AG04450 (cell line): ENCODE measurements around the gene VPS4B. TPM values are rescaled to one million over a fixed set of nuclear protein-coding genes. Genes with fewer than 3 reads are reported as not detected.

Source experiments
- CTCF ChIA-PET: fragments of 300-600, 350-600 bp; formaldehyde crosslinking; extraction: SDS; loops from one replicate; lab custom pipeline; 2022; ENCODE audit warnings: antibody characterized with exemption, inconsistent platforms; lab: Charles Lee
- POLR2A ChIA-PET: fragments of 350-600 bp; formaldehyde crosslinking; extraction: SDS; loops from one replicate; lab custom pipeline; 2021; ENCODE audit warnings: antibody characterized with exemption, inconsistent platforms; lab: Yijun Ruan, JAX
- DNase-seq: peaks from one replicate; pipeline ENCODE4 v3.0.0-alpha.2; 2011; ENCODE audit warnings: low read depth, low spot score
- H3K27ac ChIP-seq: one replicate; pipeline ENCODE4 v1.5.1; 2012; ENCODE audit warnings: low read depth, low read length, control low read depth
- H3K27me3 ChIP-seq: one replicate; pipeline ENCODE4 v1.6.0; 2012; ENCODE audit warnings: low read length; ENCODE audit not compliant: control insufficient read depth, insufficient read depth
- H3K4me3 ChIP-seq: 2 replicates; pipeline ENCODE4 v1.5.1; 2011; ENCODE audit warnings: mild to moderate bottlenecking, low read depth, low read length, control low read depth
- H3K9me3 ChIP-seq: 2 replicates; pipeline ENCODE4 v1.5.1; 2012; ENCODE audit warnings: low read length; ENCODE audit not compliant: control insufficient read depth, insufficient read depth
- CTCF ChIP-seq: IDR thresholded peaks from 2 replicates; pipeline ENCODE4 v1.5.1; 2011; ENCODE audit warnings: low read depth, low read length, control low read depth, inconsistent platforms
- polyA plus RNA-seq: library from polyadenylated mRNA; depleted of rRNA; stranded (reverse); fragments of >200 nt; gene quantifications from 2 replicates; pipeline ENCODE4 v1.2.3, GENCODE V29; 2011

VPS4B gene
- polyA plus RNA-seq, 1 experiment: 34.3 TPM

DNA sequence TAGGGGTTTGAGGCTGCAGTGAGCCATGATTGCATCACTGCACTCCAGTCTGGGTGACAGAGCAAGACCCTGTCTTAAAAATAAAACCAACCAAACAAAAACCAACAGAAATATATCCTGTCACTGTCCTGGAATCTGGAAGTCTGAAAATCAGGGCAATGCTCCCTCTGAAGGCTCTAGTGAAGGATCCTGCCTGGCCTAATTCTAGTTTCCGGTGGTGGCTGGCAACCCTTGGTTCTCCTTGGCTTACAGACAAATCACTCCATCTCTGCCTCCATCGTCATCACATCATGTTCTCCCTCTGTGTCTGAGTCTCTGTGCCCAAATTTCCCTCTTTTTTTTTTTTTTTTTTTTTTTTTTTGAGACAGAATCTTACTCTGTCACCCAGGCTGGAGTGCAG is 15.9 kb upstream of the VPS4B start:
- H3K27ac ChIP-seq: no peak overlapping the region
- no peak for TF ChIP-seq CTCF
- ChIA-PET POLR2A (no interaction called here), CTCF (interaction anchor here (0.7 to 7.7 kb wide), 37 partner anchors 7 to 852 kb away, joined by 3 to 93 read pairs (median 6); partner anchors contain the start of genes BCL2 and VPS4B)
- H3K4me3 ChIP-seq: no peak overlapping the region
- no peak for DNase-seq
- H3K27me3 ChIP-seq: peaks cover 7% of the 10 kb centered on the region
- H3K9me3 ChIP-seq: no peaks in the 10 kb centered on the region

GRCh38 chr18:63433334-63433866 is 11.1 kb upstream of the VPS4B start:
- Histone ChIP-seq H3K9me3 (no peaks in the 10 kb centered on the region), H3K27ac (no peak overlapping the region), H3K4me3 (no peak overlapping the region), H3K27me3 (peaks cover 12% of the 10 kb centered on the region)
- no peak for DNase-seq
- ChIA-PET CTCF (no interaction called here), POLR2A (no interaction called here)
- no peak for TF ChIP-seq CTCF

GRCh38 chr18:63431180-63431579 is 8.9 kb upstream of the VPS4B start:
- no peak for TF ChIP-seq CTCF
- Histone ChIP-seq H3K4me3 (no peak overlapping the region), H3K27me3 (peaks cover 12% of the 10 kb centered on the region), H3K27ac (no peak overlapping the region), H3K9me3 (no peaks in the 10 kb centered on the region)
- ChIA-PET POLR2A (no interaction called here), CTCF (interaction anchor here (0.9 kb wide), 1 partner anchor 8 kb away, joined by 7 read pairs; no protein-coding TSS in a partner anchor)
- no peak for DNase-seq

- ChIA-PET CTCF (interaction anchor here (0.9 kb wide), 1 partner anchor 9 kb away, joined by 7 read pairs; no protein-coding TSS in a partner anchor), POLR2A (no interaction called here)
Observed at GRCh38 chr18:63430526-63430925, 8.2 kb upstream of the VPS4B start.

More at GRCh38 chr18:63430526-63430925, 8.2 kb upstream of the VPS4B start:
- DNase-seq: no peak
- H3K4me3 ChIP-seq: no peak overlapping the region
- H3K27me3 ChIP-seq: peaks cover 12% of the 10 kb centered on the region
- no peak for TF ChIP-seq CTCF
- no peak overlapping the region for H3K27ac ChIP-seq
- no peaks in the 10 kb centered on the region for H3K9me3 ChIP-seq
